GM19238 (cell line): ENCODE results near the gene KCNK15.

Source experiments
- DNase-seq: peaks from one replicate; pipeline ENCODE4 v3.0.0; 2011; ENCODE audit warnings: low spot score; ENCODE audit not compliant: insufficient read length

The KCNK15 gene

DNA sequence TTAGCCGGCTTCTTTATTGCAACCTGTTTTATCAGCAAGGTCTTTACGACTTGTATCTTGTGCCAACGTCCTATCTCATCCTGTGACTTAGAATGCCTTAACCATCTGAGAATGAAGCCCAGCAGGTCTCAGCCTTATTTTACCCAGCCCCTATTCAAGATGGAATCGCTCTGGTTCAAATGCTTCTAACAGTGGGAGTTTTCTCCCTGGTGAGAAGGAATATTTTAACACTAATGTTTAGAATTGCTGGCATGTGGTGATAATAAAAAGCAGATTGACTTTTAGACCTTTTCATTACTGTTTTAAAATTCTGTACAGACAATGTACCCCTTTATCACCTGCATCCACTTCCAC is 9.9 kb upstream of the KCNK15 start:
- DNase-seq = no peak

DNA sequence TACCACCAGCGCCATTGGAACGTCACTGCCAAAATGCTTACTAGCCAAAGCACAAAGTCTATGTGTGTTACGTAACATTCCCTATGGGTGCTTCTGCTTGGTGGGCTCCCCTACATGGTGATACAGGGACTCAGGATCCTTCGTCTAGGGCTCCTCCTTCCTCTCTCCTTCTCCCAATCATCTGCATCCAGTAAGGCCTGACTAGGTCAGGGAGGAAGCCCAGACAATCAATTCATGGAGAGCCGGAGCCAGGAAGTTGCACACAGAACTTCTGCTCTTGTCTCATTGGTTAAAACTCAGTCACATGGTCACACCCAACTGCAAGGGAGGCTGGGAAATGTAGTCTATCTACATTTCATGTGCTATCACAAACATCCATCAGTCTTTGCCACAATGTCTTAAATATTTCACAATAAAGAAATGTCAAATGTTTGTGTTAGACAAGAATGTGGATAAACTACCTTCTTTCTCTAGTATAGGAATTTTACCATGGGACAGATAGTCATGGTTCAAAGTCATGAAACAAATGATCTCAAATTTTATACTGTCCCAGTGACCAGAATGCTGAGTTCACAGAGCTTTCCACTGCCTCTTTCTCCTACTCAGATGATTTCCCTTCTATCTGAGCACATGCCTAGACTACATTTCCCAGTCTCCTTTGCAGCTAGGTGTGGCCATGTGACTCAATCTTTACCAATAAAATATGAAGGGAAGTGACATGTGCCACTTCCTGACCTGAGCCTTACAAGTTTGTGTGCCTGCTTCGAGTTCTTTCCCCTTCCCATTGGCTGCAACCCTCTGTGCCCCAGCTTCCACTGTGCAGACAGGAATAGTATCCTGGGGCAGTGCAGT is 9.3 kb upstream of the KCNK15 start:
- no peak for DNase-seq

DNA sequence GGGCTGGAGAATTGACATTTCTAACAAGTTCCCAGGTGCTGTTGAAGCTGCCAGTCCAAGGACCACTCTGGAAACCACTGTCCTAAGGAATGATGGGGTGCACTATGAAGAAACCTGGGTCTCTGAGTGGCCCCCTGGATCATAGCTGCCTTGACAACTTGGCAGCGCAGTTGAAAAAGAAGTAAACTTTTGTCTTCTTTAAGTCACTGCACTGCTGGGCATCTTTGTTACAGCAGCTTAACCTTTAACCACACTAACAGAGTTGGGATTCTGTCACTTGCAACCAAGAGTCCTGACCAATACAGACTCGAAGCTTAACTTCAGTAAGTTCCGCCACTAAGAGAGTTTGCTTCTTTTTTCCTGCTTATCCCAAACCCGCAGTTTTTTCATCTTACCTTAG is 8.5 kb upstream of the KCNK15 start:
- no peak for DNase-seq

DNA sequence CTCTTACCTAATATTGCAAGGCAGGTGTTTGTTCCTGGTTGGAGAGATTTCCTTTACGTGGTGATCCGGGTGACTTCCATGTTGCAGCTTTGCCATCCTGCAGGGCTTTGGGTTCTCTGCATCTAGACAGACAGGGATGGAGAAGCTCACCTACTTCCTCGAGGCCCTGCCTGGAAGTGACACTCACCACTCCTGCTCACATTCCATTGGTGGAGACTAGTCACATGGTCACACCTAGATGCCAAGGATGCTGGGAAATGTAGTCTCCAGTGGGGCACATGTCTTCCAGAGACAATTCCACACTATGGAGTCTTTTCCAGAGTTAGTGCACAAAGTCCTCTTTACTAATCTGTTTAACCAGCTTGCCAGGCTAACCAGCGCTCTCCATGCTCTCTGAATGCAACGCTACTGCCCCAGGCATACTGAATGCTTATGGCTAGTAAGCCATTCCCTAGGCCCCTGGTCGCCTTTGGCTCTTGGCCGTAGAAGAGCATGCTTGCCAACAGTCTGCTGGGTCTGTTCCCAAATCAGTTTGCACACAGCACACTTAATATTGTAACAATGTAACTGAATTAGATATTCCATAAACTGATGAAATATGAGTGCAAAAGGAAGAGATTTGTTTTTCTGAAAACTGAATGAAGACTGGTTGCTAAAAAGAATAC is 6.7 kb upstream of the KCNK15 start:
- peak; percentile 51 for DNase-seq

DNA sequence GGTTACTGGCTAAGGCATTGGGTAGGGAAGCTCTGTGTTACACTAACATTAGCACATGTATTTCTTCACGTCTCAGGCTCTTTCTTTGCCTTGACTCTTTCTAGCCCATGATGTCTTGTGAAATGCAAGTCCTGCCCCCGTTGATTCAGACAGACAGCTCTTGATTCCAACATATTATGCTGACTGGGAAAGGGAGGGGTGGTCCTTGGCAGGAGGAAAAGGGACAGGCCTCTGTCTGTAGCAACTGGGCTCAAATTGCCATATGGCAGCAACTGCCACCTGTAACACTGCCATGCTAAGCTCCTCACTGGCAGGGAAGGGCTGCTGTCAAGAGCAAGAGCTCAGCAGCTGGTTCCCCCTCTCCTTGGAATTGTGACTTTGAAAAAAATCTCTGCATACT is 5.7 kb upstream of the KCNK15 start:
- DNase-seq = no peak

DNA sequence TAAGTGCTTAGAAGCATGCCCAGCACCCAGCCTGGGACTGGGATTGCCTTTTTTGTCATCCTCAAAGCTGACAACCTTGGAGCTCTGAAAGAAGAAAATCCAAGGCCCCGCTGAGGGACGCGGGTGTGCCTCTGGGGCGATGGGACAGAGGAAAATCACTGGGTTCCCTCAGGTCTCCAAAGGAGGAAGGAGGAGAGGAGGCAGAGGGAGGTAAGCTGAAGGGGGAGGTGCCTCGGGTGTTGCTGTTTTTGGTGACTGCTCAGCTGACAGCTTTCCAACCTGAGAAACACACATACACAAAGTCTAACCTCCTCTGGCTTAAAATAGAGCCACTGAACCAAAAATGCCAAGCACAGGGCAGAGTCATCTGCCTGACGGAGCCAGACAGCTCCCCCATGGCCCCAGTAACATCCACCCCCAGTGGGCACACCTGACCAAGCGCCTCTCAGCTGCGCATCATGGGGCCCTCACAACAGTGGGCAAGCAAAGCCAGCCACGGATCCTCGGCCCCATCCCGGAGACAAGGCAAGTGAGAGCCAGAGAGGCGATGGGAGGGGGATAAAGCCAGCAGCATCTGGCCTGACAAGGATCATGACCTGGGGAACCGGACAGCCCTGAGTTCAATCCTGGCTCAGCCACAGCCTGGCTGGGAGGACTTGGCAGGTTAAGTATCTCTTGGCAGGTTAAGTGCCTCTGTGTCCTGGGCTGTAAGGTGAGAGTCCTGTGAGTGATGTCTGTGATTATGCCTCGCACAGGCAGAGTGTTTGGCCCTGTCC is 3.2 kb upstream of the KCNK15 start:
- DNase-seq = no peak

DNA sequence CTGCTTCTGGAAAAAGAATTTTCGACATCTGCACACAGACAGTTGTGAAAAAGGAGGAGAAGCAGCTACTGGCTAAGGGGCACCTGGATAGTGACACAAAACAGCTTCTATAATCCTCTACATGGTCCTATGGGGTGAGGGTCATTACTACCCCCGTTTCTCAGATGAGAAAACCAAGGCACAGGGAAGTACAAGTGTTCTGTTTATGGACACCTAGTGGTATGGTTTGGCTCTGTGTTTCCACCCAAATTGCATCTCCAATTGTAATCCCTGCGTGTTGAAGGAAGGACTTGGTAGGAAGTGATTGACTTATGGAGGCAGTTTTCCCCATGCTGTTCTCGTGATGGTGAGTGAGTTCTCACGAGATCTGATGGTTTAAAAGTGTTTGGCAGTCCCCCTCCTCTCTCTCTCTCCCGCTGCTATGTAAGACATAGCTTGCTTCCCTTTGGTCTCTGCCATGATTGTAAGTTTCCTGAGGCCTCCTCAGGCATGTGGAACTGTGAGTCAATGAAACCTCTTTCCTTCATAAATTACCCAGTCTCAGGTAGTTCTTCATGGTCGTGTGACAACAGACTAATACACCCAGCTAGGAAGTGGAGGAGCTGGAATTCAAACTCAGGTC is 2.5 kb upstream of the KCNK15 start:
- no peak for DNase-seq

DNA sequence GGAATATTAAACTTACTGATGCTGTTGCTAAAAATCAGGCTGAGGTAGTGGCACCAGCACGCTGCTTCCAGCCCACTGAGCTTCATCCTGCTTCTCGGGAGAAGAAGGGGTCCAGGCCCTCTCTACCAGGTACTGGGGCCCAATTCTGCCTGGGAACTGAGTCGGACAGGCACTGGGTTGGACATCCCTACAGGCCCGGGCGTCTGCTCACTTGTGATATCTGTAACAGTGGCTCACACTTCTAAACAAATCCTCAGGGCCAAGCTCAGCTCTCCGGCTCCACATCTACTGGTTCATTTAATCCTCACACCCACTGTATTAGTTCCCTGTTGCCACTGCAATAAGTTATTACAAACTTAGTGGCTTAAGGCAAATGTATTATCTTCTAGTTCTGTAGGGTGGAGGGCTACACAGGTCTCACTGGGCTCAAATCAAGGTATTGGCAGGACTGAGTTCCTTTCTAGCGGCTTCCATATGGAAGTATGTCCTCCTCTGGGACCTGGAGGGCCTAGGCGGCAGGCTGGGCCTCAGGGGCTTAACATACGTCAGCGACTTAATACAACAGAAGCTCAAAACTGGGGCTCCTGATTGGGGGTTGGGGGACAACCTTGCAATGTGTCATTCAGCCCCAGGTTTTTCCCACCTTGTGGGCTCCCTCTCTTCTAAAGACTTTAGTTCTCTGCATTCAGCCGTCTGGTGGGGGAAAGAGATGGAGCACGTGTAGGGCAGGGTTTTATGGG is 1.6 kb upstream of the KCNK15 start:
- DNase-seq = no peak

DNA sequence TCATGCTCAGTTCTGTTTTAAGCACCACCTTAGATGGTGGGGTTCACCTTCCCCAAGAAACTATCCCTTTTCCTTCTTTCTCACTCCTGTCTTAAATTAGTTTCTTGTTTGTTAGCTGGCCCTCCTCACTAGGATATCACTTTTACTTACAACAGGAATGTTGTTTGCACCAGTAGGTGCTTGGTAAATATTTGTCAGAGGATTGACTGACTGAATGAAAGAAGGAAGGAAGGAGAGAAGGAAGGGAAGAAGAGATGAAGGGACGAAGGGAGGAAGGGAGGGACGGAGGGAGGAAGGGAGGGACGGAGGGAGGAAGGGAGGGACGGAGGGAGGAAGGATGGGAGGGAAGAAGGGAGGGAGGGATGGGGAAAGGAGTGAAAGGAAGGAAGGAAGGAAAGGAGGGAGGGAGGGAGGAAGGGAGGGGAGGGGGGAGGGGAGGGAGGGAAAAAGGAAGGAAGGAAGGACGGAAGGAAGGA is 505 bp upstream of the KCNK15 start:
- DNase-seq = no peak

DNA sequence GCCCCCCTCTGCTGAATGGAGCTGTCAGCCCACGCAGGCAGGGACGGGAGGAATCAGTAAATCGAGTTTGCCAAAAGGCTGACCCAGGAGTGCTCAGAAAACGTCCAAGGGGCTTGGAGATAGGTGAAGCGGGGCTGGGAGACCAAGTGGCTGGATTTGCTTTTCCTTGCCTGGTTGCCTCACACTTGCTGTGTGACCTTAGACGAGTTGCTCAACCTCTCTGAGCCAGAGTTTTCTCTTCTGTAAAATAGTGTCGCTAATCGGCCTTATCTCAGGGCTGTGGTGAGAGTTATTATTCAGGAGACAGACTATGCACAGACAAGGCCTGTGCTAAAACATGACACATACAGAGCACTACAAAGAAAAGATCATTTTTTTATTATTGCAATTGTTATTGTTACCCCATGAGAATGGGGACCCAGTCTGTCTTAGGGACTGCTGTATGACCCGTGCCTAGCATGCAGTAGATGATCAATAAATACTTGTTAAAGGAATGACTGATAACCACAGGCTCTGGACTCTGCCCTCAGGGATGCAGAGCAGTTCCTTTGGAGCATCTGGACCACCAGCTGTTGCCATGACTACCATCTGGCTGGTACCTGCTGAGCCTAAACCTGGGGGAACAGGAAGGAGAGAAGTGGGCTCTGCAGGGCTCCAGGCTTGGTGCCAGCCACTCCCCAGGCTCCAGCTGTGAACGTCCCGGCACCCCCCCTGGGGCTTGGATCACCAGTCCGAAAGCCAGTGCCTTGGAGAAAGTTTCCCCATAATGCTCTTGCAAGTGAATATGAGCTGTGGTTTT is 901 bp downstream of the KCNK15 start:
- DNase-seq = no peak

DNA sequence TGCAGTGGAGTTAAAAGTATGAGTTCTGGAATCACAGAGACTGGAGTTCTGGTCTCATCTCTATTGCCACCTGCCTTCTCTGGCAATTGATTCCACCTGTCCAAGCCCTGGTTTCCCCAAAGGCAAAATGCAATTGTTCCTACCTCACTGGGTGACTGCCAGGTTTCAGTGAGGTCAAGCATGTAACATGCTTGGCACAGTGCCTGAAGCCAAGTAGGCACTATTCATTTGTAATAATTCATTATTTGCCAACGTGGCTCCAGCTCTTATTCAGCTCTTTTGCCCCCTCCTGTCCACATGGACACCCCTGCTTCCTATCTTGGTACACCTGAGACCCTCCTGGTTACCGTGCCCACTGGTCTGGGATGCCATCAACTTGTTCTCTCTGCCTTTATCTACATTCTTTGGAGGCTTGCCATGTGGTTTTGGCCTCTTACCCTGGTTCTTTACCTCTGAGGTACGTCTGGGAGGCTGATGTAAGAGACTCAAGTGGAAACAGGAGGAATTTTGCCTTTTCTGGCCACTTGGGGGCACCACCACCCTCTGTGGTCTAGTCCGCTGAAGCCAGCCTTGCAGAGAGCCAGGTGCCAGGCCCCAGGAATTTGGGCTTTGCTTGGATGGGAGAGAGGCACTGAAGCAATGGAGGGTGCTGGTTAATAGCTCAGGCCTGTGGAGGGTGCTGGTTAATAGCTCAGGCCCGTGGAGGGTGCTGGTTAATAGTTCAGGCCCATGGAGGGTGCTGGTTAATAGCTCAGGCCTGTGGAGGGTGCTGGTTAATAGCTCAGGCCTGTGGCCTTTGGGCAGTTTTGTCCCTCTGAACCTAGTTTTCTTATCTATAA is 1.7 kb downstream of the KCNK15 start:
- DNase-seq = peak; percentile 59

DNA sequence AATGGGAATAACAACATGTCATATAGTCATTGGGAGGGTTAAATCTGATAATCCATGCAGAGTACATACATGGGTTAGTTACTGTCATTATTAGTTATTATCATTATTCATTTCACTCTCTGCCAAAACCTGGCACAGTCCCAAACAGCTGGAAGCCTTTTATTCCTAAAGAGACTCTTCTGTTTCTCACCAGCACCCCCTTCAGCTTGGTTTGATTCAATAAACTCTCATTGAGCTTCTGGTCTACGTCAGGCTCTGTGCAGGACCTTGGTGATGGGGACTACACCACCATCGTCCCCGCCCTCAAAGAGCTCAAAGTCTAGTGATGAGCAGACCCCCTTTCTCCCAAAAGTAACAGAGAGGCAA is 2.3 kb downstream of the KCNK15 start:
- no peak for DNase-seq

DNA sequence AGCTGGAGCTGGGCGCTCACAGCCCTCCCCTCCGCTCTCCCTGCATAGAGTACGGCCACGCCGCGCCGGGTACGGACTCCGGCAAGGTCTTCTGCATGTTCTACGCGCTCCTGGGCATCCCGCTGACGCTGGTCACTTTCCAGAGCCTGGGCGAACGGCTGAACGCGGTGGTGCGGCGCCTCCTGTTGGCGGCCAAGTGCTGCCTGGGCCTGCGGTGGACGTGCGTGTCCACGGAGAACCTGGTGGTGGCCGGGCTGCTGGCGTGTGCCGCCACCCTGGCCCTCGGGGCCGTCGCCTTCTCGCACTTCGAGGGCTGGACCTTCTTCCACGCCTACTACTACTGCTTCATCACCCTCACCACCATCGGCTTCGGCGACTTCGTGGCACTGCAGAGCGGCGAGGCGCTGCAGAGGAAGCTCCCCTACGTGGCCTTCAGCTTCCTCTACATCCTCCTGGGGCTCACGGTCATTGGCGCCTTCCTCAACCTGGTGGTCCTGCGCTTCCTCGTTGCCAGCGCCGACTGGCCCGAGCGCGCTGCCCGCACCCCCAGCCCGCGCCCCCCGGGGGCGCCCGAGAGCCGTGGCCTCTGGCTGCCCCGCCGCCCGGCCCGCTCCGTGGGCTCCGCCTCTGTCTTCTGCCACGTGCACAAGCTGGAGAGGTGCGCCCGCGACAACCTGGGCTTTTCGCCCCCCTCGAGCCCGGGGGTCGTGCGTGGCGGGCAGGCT is 4.6 kb downstream of the KCNK15 start:
- DNase-seq = no peak

DNA sequence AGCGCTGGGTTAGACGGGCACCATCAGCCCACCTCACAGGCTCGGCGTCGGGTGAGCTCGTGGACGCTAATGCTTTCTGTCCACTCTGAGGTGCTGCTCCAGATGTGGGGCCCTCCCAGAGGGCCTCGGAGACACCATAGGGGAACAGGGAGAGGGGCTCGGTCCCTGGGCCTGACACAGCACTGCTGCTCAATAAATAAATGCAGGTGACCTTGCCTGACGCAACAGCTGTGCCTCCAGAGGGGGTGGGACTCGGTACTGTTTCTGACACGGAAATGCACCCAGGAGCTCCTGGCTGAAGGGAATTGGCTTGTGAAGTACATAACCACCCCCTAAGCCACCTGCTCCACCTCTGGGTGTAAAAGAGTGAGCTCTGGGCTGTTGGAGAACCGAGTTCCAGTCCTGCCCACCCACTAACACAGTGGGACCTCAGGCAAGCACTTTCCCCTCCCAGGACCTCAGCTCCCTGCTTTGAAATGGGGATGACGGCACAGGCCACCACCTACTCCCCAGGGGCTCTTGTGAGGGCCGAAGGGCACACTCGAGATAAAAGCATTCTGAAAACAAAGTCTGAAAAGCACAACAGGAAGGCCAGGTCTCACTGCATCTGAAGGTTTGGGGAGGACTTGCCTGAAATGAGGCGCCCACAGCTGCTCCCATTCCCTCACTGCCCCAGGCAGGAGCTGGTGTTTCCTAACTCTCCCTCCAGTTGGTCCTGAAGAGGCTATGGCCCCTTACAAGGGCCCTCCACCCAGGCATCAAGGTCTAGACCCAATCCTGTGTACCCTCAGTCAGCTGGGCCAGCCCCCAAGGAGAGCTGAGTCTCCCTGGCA is 6.7 kb downstream of the KCNK15 start:
- DNase-seq = no peak

DNA sequence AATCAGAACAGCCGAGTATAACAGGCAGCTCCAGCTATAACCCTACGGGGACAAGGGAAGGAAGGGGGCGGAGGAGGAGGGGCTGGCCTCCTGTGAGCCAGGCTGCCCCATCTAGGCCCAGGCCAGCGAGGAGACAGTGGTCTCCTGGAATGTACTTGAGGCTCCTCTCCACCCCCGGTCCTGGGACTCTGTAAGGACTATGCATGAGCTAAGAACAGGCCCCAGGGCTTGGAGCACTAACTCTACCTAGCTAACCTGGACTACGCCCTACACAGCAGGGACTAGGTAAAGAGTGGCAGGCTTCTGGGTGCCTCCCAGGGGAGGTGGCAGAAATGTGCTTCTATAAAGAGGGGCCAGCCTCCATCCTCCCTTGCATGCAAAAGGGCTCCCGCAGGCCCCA is 8.9 kb downstream of the KCNK15 start:
- DNase-seq = no peak

DNA sequence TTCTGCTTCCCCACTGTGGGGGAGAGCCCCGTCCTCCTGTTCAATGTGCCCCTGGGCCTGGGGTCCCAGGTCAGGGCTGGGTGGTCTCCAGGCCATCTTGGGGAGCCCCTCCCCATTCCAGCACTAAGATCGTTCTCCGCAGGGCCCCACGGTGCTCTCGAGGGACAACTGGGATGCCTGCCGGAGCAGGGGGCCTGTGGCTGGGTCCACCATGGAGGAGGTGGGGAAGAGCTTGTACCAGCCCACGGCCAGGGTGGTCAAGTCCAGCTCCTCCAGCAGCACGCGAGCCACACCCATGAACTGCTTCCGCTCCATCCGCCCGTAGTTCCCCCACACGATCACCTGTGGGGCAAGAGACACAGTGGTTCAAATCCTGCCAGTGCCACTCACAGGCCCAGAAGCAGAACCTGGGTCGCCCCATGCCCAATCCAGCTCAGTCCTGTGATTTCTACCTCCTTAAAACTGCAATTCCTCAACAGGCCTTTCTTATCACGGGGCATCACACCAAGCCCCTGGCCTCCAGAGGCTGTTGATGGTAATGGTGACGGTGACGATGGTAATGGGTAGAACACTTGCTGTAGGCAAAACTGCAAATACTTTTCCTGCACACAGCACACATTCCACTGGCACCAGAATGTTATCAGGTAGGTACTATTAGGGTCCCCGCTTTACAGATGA is 10.5 kb downstream of the KCNK15 start:
- DNase-seq = no peak

DNA sequence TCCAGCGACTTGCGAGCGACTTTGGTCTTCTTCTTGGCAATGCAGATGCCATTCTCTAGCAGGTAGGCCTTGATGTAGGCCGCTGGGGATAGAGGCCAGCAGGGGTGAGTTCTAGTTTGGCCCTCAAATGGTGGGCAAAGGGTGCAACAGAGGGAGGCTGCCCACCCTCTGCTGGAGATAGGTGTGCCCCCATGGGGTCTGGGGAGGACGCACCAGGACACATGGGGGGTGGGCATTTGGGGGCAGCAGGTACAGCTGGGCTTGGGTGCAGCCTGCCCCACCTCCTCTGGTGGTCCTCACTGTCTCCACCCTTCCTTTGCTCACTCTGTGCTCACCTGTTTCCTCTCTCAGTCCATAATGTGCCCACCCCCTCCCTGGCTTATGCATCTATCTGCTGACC is 11.3 kb downstream of the KCNK15 start:
- DNase-seq = no peak
